HepG2 (cell line): Measurements from ENCODE around the gene HEBP1. TPM values are rescaled to one million over a fixed set of nuclear protein-coding genes. Genes with fewer than 3 reads are reported as not detected.
A peak's percentile ranks its signal among the peaks of the same experiment; 100 is the strongest.

ENCODE experiments used
- FOXA3 ChIP-seq: IDR thresholded peaks from 2 replicates; pipeline ENCODE4 v1.6.1; 2016; ENCODE audit warnings: missing genetic modification reagents, missing compliant biosample characterization
- HMG20B ChIP-seq: conservative IDR thresholded peaks from 2 replicates; pipeline ENCODE4 v1.6.1; 2016; ENCODE audit warnings: missing genetic modification reagents, missing compliant biosample characterization
- KDM1A ChIP-seq: IDR thresholded peaks from 2 replicates; pipeline ENCODE4 v1.6.1; 2016; ENCODE audit warnings: missing compliant biosample characterization
- KDM2A ChIP-seq: sonication (generic); formaldehyde crosslinking; IDR thresholded peaks from 2 replicates; pipeline ENCODE4 v1.4.0; 2020; ENCODE audit warnings: low read depth, missing genetic modification reagents, borderline replicate concordance
- KLF11 ChIP-seq: IDR thresholded peaks from 2 replicates; pipeline ENCODE4 v1.6.1; 2016; ENCODE audit warnings: missing compliant biosample characterization
- MBNL3 ChIP-seq: fragments of 250-450 bp; sonication (Bioruptor Pico); conservative IDR thresholded peaks from 2 replicates; pipeline ENCODE4 v1.8.0; 2022; ENCODE audit warnings: mild to moderate bottlenecking, inconsistent platforms
- NCOA2 ChIP-seq: sonication (generic); formaldehyde crosslinking; IDR thresholded peaks from 2 replicates; pipeline ENCODE4 v1.8.0; 2022; ENCODE audit warnings: inconsistent platforms
- SATB2 ChIP-seq: sonication (generic); formaldehyde crosslinking; IDR thresholded peaks from 2 replicates; pipeline ENCODE4 v1.5.0; 2020; ENCODE audit warnings: missing genetic modification reagents
- TBP ChIP-seq: sonication (generic); formaldehyde crosslinking; IDR thresholded peaks from 2 replicates; pipeline ENCODE4 v1.5.0; 2020; ENCODE audit warnings: missing genetic modification reagents
- ZBTB20 ChIP-seq: sonication (generic); formaldehyde crosslinking; IDR thresholded peaks from 2 replicates; pipeline ENCODE4 v1.8.1; 2023; ENCODE audit warnings: missing genetic modification reagents, low read depth, mild to moderate bottlenecking, borderline replicate concordance
- ZFP41 ChIP-seq: sonication (generic); formaldehyde crosslinking; IDR thresholded peaks from 2 replicates; pipeline ENCODE4 v1.4.0; 2020; ENCODE audit warnings: mild to moderate bottlenecking, missing genetic modification reagents, borderline replicate concordance
- ZNF30 ChIP-seq: sonication (generic); formaldehyde crosslinking; IDR thresholded peaks from 2 replicates; pipeline ENCODE4 v1.5.0; 2020; ENCODE audit warnings: mild to moderate bottlenecking, missing genetic modification reagents
- ZNF329 ChIP-seq: sonication (generic); formaldehyde crosslinking; IDR thresholded peaks from 2 replicates; pipeline ENCODE4 v1.9.0; 2021; ENCODE audit warnings: low read depth, mild to moderate bottlenecking, missing genetic modification reagents
- ZNF605 ChIP-seq: sonication (generic); formaldehyde crosslinking; IDR thresholded peaks from 2 replicates; pipeline ENCODE4 v1.8.0; 2022; ENCODE audit warnings: mild to moderate bottlenecking, missing genetic modification reagents
- polyA plus RNA-seq, 8 experiments: library from polyadenylated mRNA; depleted of rRNA in 3 of 8; stranded (reverse) in 7 of 8; unstranded in 1 of 8; fragments of >200 nt; fragmentation: Illumina TruSeq in 4 of 8; extraction: Trizol in 4 of 8; gene quantifications; 2 replicates each; pipeline versions ENCODE4 v1.2.1 to v1.2.3, GENCODE V29; 2011 to 2016; ENCODE audit warnings: low read depth in 4 of 8, missing spikeins in 1 of 8, mixed read lengths in 1 of 8; ENCODE audit not compliant: insufficient read depth in 1 of 8
- total RNA-seq, 5 experiments: library from RNA; depleted of rRNA; stranded (reverse); fragments of >200 nt; fragmentation: Illumina TruSeq; extraction: Trizol; gene quantifications; 2 replicates each; pipeline ENCODE4 v1.2.3, GENCODE V29; 2016; ENCODE audit warnings: low read depth in 1 of 5
- TF ChIP-seq, protein P1 (sequence below): sonication (generic); formaldehyde crosslinking; IDR thresholded peaks from 2 replicates; pipeline ENCODE4 v1.5.1; 2020; ENCODE audit warnings: missing genetic modification reagents, mild to moderate bottlenecking, borderline replicate concordance
- TF ChIP-seq, protein P2 (sequence below): IDR thresholded peaks from 2 replicates; pipeline ENCODE4 v1.6.1; 2016
- TF ChIP-seq, protein P3 (sequence below): IDR thresholded peaks from 2 replicates; pipeline ENCODE4 v1.6.1; 2016; ENCODE audit warnings: missing biosample characterization, missing genetic modification reagents, low read depth
- TF ChIP-seq, protein P4 (sequence below): sonication (generic); formaldehyde crosslinking; IDR thresholded peaks from 2 replicates; pipeline ENCODE4 v1.5.0; 2020; ENCODE audit warnings: mild to moderate bottlenecking, missing genetic modification reagents
- TF ChIP-seq, protein P5 (sequence below): fragments of 450-650 bp; IDR thresholded peaks from 2 replicates; pipeline ENCODE4 v1.6.1; 2016

Gene HEBP1
- total and polyA plus RNA-seq, 2 of the 13 experiments (the other 11 are each of a cell fraction or from before 2014, with no cell fraction given) = 7.8 to 9.4 TPM

DNA sequence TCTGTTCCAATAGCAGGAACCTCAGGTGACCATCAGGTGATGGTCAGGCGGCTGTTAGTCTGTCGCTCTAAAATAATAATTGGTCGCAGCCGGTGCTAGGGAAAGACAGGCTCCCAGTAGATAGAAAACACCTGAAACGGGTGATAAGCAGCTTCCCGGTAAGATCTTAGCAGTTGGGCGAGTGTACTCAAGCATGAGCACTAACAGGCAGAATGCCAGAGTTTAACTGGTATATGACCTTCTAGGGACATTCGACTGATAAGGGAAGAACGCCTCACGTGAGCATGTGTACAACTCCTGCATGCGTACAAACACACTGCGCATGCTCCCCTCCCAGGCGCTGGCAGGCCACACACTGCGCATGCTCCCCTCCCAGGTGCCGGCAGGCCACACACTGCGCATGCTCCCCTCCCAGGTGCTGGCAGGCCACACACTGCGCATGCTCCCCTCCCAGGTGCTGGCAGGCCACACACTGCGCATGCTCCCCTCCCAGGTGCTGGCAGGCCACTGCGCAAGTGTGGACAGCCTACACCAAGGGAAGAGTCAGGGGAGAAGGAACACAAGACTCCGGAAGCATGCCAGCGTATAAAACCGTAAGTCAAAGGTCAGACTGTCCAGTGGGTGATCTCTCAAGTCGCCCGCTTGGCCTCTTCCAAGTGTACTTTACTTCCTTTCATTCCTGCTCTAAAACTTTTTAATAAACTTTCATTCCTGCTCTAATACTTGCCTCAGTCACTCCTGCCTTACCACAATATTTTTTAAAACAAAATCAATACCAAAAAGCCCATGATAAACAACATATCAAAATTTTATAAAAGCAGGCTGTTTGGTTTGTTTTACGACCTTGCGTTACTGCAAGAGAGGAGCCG, 72.6 kb downstream of the HEBP1 start (continued):
- no peak for TF ChIP-seq MBNL3 (CRISPR knock-in tag)
- TF ChIP-seq, protein P1, sequence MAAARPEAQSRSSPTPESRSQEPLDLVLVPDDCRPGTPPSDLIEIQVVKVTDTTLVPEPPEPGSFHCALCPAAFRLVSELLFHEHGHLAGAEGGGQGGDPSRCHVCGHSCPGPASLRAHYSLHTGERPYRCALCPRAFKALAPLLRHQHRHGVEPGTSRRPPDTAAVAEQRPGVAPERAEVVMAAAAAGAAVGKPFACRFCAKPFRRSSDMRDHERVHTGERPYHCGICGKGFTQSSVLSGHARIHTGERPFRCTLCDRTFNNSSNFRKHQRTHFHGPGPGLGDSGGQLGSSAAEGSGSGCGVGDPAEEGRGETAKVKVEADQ (CRISPR knock-in tag) = no peak
- TF ChIP-seq ZNF329 (CRISPR knock-in tag) = no peak
- TF ChIP-seq, protein P2, sequence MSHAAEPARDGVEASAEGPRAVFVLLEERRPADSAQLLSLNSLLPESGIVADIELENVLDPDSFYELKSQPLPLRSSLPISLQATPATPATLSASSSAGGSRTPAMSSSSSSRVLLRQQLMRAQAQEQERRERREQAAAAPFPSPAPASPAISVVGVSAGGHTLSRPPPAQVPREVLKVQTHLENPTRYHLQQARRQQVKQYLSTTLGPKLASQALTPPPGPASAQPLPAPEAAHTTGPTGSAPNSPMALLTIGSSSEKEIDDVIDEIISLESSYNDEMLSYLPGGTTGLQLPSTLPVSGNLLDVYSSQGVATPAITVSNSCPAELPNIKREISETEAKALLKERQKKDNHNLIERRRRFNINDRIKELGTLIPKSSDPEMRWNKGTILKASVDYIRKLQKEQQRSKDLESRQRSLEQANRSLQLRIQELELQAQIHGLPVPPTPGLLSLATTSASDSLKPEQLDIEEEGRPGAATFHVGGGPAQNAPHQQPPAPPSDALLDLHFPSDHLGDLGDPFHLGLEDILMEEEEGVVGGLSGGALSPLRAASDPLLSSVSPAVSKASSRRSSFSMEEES = peak; percentile 45; the same call in 1 of the 2 replicates
- no peak for TF ChIP-seq ZFP41 (CRISPR knock-in tag)
- TF ChIP-seq KDM2A (CRISPR knock-in tag) = no peak
- TF ChIP-seq NCOA2 = 0 out of 2 replicates have a peak, but pooled peaks have one; percentile 19
- no peak for TF ChIP-seq SATB2 (CRISPR knock-in tag)
- peak; percentile 68 for TF ChIP-seq ZNF605 (CRISPR knock-in tag)
- TF ChIP-seq ZBTB20 (CRISPR knock-in tag) = 0 out of 2 replicates have a peak, but pooled peaks have one; percentile 24
- TF ChIP-seq KLF11 (CRISPR knock-in tag) = no peak
- TF ChIP-seq TBP = no peak
- TF ChIP-seq, protein P3, sequence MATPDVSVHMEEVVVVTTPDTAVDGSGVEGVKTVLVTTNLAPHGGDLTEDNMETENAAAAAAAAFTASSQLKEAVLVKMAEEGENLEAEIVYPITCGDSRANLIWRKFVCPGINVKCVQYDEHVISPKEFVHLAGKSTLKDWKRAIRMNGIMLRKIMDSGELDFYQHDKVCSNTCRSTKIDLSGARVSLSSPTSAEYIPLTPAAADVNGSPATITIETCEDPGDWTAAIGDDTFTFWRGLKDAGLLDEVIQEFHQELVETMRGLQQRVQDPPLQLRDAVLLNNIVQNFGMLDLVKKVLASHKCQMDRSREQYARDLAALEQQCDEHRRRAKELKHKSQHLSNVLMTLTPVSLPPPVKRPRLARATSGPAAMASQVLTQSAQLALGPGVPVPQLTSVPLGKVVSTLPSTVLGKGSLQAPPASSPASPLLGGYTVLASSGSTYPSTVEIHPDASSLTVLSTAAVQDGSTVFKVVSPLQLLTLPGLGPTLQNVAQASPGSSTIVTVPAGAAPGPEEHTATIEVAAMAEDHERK (CRISPR knock-in tag) = no peak
- peak; percentile 90 for TF ChIP-seq FOXA3 (CRISPR knock-in tag)
- TF ChIP-seq ZNF30 = no peak
- TF ChIP-seq, protein P4, sequence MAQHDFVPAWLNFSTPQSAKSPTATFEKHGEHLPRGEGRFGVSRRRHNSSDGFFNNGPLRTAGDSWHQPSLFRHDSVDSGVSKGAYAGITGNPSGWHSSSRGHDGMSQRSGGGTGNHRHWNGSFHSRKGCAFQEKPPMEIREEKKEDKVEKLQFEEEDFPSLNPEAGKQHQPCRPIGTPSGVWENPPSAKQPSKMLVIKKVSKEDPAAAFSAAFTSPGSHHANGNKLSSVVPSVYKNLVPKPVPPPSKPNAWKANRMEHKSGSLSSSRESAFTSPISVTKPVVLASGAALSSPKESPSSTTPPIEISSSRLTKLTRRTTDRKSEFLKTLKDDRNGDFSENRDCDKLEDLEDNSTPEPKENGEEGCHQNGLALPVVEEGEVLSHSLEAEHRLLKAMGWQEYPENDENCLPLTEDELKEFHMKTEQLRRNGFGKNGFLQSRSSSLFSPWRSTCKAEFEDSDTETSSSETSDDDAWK = no peak
- no peak for TF ChIP-seq KDM1A (CRISPR knock-in tag)
- TF ChIP-seq, protein P5, sequence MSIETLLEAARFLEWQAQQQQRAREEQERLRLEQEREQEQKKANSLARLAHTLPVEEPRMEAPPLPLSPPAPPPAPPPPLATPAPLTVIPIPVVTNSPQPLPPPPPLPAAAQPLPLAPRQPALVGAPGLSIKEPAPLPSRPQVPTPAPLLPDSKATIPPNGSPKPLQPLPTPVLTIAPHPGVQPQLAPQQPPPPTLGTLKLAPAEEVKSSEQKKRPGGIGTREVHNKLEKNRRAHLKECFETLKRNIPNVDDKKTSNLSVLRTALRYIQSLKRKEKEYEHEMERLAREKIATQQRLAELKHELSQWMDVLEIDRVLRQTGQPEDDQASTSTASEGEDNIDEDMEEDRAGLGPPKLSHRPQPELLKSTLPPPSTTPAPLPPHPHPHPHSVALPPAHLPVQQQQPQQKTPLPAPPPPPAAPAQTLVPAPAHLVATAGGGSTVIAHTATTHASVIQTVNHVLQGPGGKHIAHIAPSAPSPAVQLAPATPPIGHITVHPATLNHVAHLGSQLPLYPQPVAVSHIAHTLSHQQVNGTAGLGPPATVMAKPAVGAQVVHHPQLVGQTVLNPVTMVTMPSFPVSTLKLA = peak; percentile 54
- no peak for TF ChIP-seq HMG20B (CRISPR knock-in tag)
